Cardiac muscle cell (in vitro differentiated cells and primary cell): ENCODE results near the gene TACR1. TPM values are rescaled to one million over a fixed set of nuclear protein-coding genes. Genes with fewer than 3 reads are reported as not detected.
A peak's percentile ranks its signal among the peaks of the same experiment; 100 is the strongest.

Experiments used
- DNase-seq, 2 donors: peaks; one replicate each; pipeline versions ENCODE4 v3.0.0 to v3.0.0-alpha.2; 2010 to 2017; ENCODE audit warnings: low read depth in 1 of 2, low spot score in 1 of 2
- H3K27ac ChIP-seq: fragments of 200-600 bp; sonication (generic); 2 replicates; pipeline ENCODE4 v1.5.1; 2016
- H3K27me3 ChIP-seq: fragments of 200-600 bp; sonication (generic); 2 replicates; pipeline ENCODE4 v1.6.0; 2016; ENCODE audit warnings: control low read depth
- H3K36me3 ChIP-seq: fragments of 200-600 bp; sonication (generic); 2 replicates; pipeline ENCODE4 v1.5.1; 2016; ENCODE audit warnings: control low read depth
- H3K4me1 ChIP-seq: fragments of 200-600 bp; sonication (generic); 2 replicates; pipeline ENCODE4 v1.8.1; 2017; ENCODE audit warnings: low read depth, mild to moderate bottlenecking, mixed run types
- H3K4me3 ChIP-seq: fragments of 200-600 bp; sonication (generic); 2 replicates; pipeline ENCODE4 v1.5.1; 2016; ENCODE audit warnings: mild to moderate bottlenecking
- H3K9me3 ChIP-seq: fragments of 200-600 bp; sonication (generic); 2 replicates; pipeline ENCODE4 v1.5.1; 2017; ENCODE audit warnings: low read depth, mild to moderate bottlenecking, control low read depth
- CTCF ChIP-seq: IDR thresholded peaks from 2 replicates; pipeline ENCODE4 v1.5.1; 2012; ENCODE audit warnings: low read depth, mild to moderate bottlenecking, low read length
- polyA plus RNA-seq: library from polyadenylated mRNA; unstranded; fragments of >200 nt; fragmentation: Nextera tagmentation; extraction: Ambion mirVana; gene quantifications from 2 replicates; pipeline ENCODE4 v1.2.1, GENCODE V29; 2016
- total RNA-seq: library from RNA; depleted of rRNA; stranded (reverse); fragments of >200 nt; gene quantifications from 2 replicates; pipeline ENCODE4 v1.2.3, GENCODE V29; 2016

TACR1 gene
- total and polyA plus RNA-seq, 2 experiments from 2014 or later, result not detected

- TF ChIP-seq CTCF, result no peak
- no peaks in the 10 kb centered on the region for H3K9me3 ChIP-seq
- no peaks in the 10 kb centered on the region for H3K4me1 ChIP-seq
- DNase-seq, result no peak
- no peaks in the 10 kb centered on the region for H3K36me3 ChIP-seq
- H3K27ac ChIP-seq, result no peak overlapping the region
- H3K4me3 ChIP-seq, result no peak overlapping the region
- no peaks in the 10 kb centered on the region for H3K27me3 ChIP-seq
Observed at GRCh38 chr2:75068546-75068945, 130.8 kb downstream of the TACR1 start.

- no peaks in the 10 kb centered on the region for H3K36me3 ChIP-seq
- no peaks in the 10 kb centered on the region for H3K9me3 ChIP-seq
- H3K27ac ChIP-seq, result no peak overlapping the region
- no peaks in the 10 kb centered on the region for H3K4me1 ChIP-seq
- H3K4me3 ChIP-seq, result no peak overlapping the region
- DNase-seq, result no peak
- no peaks in the 10 kb centered on the region for H3K27me3 ChIP-seq
- TF ChIP-seq CTCF, result no peak
Observed at GRCh38 chr2:75067506-75067905, 131.8 kb downstream of the TACR1 start.

DNA sequence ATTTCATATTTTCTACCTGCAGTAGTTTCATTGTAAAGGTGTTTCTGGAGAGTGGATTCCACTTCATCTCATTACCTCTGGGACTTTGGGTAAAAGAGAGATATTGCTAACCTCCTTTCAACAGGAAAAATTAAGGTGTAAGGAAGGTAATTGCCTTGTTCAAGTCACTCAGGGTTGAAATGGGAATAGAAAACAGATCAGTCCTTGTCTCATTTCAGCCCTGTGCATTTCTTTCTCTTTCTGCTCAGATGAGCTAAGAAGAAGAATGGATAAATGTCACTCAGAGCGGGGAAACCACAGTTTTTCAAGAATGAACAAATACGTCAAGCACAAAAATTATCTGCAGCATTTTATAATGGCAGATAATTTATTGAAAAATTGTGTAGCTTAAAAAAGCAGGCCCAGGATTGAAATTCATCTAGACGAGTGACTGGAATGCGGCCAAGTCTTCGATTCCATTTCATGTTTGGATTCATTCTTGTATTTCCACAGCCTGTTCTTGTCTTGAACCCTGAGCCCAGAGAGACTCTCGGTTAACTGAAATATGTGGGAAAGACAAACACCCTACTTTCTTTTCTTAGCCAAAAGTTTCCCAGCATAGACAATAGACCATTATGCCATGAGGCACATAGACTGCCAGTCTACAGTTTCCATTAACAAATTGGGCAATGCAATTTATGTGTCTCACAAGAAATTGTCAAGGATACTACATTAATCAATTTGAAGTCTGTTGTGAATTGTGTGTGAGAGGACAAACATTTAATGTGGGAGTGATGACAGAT lies 133.0 kb downstream of the TACR1 start:
- Histone ChIP-seq H3K36me3 (no peaks in the 10 kb centered on the region), H3K9me3 (no peaks in the 10 kb centered on the region), H3K4me1 (no peaks in the 10 kb centered on the region), H3K27ac (no peak overlapping the region), H3K27me3 (no peaks in the 10 kb centered on the region), H3K4me3 (no peak overlapping the region)
- TF ChIP-seq CTCF, result no peak
- DNase-seq, result no peak

DNA sequence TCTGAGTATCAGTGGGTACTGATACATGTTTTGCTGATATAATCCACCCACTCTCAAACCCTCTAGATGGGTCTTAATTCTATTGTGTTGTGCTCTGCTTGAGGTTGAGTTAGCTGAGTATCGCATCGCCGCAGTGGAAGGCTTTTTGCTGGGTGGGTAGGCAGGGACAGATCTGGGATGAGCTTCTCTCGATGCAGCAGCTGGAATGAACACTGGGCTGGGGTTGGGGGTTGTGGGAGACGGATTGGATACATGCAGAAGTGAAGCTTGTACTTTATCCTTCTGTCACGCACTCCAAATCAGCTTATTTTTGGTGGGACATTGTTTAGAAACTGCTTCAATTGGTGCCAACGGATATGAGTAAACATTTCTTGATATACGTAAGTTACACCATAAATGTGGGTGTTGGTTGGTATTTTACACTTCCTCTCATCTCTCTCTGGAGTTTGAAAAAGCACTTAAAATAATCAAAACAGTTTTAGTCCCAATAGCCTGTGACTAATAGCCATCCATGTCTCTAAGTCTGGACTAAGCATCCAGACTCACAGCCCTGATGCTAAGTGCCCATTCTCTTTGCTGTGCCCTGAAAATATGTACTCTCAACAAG lies 133.8 kb downstream of the TACR1 start:
- Histone ChIP-seq H3K4me3 (no peak overlapping the region), H3K9me3 (no peaks in the 10 kb centered on the region), H3K27me3 (no peaks in the 10 kb centered on the region), H3K4me1 (no peaks in the 10 kb centered on the region), H3K27ac (no peak overlapping the region), H3K36me3 (no peaks in the 10 kb centered on the region)
- peak in 1 of 2 donors; percentile 35 for DNase-seq
- TF ChIP-seq CTCF, result no peak

GRCh38 chr2:75064691-75065396 lies 134.5 kb downstream of the TACR1 start:
- no peaks in the 10 kb centered on the region for H3K4me1 ChIP-seq
- peak; percentile 59 to 69 for DNase-seq
- no peak overlapping the region for H3K4me3 ChIP-seq
- H3K27ac ChIP-seq, result no peak overlapping the region
- no peaks in the 10 kb centered on the region for H3K27me3 ChIP-seq
- no peaks in the 10 kb centered on the region for H3K36me3 ChIP-seq
- H3K9me3 ChIP-seq, result no peaks in the 10 kb centered on the region
- TF ChIP-seq CTCF, result peak; percentile 84
